H1 (cell line): ENCODE measurements around the gene SMARCC1. TPM values are rescaled to one million over a fixed set of nuclear protein-coding genes. Genes with fewer than 3 reads are reported as not detected.

Experiments
- CTCF ChIA-PET: fragments of 300-600 bp; sonication (Branson Sonifier 250); formaldehyde crosslinking; loops from one replicate; lab custom pipeline; 2021; ENCODE audit not compliant: partially characterized antibody; lab: Charles Lee
- POLR2A ChIA-PET: fragments of 300-600 bp; sonication (Branson Sonifier 250); formaldehyde crosslinking; loops from one replicate; lab custom pipeline; 2021; ENCODE audit warnings: inconsistent platforms; ENCODE audit not compliant: partially characterized antibody; lab: Charles Lee
- DNase-seq, 2 experiments: peaks; one replicate each; pipeline versions ENCODE4 v3.0.0 to v3.0.0-alpha.2; 2010 to 2022; ENCODE audit warnings: low spot score in 2 of 2, low read depth in 1 of 2, mixed read lengths in 1 of 2
- FAIRE-seq: peaks from 2 replicates; lab custom pipeline; 2011; peaks lifted over from hg19 to GRCh38; lab: Jason Lieb, UNC
- H2AFZ ChIP-seq: 2 replicates; pipeline ENCODE4 v1.8.1; 2012; ENCODE audit warnings: low read length, inconsistent platforms
- H2AK5ac ChIP-seq: 2 replicates; pipeline ENCODE4 v1.6.1; 2013; ENCODE audit warnings: low read depth, low read length
- H2BK120ac ChIP-seq: replicated peaks from 2 replicates; pipeline ENCODE3; 2013; ENCODE audit warnings: low read depth, low read length, inconsistent platforms
- H2BK12ac ChIP-seq: 2 replicates; pipeline ENCODE4 v1.6.1; 2013; ENCODE audit warnings: low read depth, low read length
- H2BK15ac ChIP-seq: 2 replicates; pipeline ENCODE4 v1.6.1; 2013; ENCODE audit warnings: low read length
- H2BK20ac ChIP-seq: 2 replicates; pipeline ENCODE4 v1.6.1; 2013; ENCODE audit warnings: low read length
- H2BK5ac ChIP-seq: 2 replicates; pipeline ENCODE4 v1.6.1; 2013; ENCODE audit warnings: low read depth, low read length
- H3K14ac ChIP-seq: 2 replicates; pipeline ENCODE4 v1.6.1; 2013; ENCODE audit warnings: inconsistent platforms; ENCODE audit not compliant: insufficient read length
- H3K18ac ChIP-seq: 2 replicates; pipeline ENCODE4 v1.6.1; 2013; ENCODE audit warnings: low read length; ENCODE audit errors: extremely low read depth
- H3K23ac ChIP-seq: 2 replicates; pipeline ENCODE4 v1.6.1; 2013; ENCODE audit warnings: inconsistent platforms; ENCODE audit not compliant: insufficient read length
- H3K23me2 ChIP-seq: 2 replicates; pipeline ENCODE4 v1.6.1; 2013; ENCODE audit warnings: low read depth, low read length
- H3K27ac ChIP-seq: 2 replicates; pipeline ENCODE4 v1.6.1; 2011; ENCODE audit warnings: low read depth, low read length, inconsistent platforms
- H3K27me3 ChIP-seq, 4 experiments: replicated peaks in 1 of 4; 1 replicate in 1 of 4; 2 replicates in 3 of 4; pipeline versions ENCODE4 v1.6.1 to v1.8.1; 2011 to 2013; ENCODE audit warnings: low read length in 3 of 4, mild to moderate bottlenecking in 3 of 4, inconsistent platforms in 2 of 4, mixed read lengths in 2 of 4, moderate library complexity in 1 of 4; ENCODE audit not compliant: control insufficient read depth in 3 of 4, insufficient read depth in 3 of 4; ENCODE audit errors: extremely low read depth in 1 of 4
- H3K36me3 ChIP-seq, 4 experiments: 2 replicates each; pipeline versions ENCODE4 v1.6.1 to v1.8.1; 2011 to 2013; ENCODE audit warnings: mild to moderate bottlenecking in 4 of 4, low read length in 3 of 4, moderate library complexity in 2 of 4, control low read depth in 1 of 4, inconsistent platforms in 1 of 4; ENCODE audit not compliant: insufficient read depth in 4 of 4, control insufficient read depth in 2 of 4
- H3K4ac ChIP-seq: replicated peaks from 2 replicates; pipeline ENCODE3; 2013; ENCODE audit warnings: low read length, low read depth, mixed read lengths, inconsistent platforms; ENCODE audit not compliant: insufficient read length
- H3K4me1 ChIP-seq, 4 experiments: replicated peaks in 1 of 4; 1 replicate in 1 of 4; 2 replicates in 3 of 4; pipeline versions ENCODE4 v1.6.1 to v1.8.1; 2011 to 2013; ENCODE audit warnings: low read length in 3 of 4, inconsistent platforms in 2 of 4, mixed read lengths in 1 of 4; ENCODE audit not compliant: insufficient read depth in 4 of 4, control insufficient read depth in 3 of 4
- H3K4me2 ChIP-seq, 2 experiments: 2 replicates each; pipeline versions ENCODE4 v1.6.1 to v1.8.1; 2011 to 2013; ENCODE audit warnings: low read depth in 2 of 2, low read length in 2 of 2, control low read depth in 1 of 2, inconsistent platforms in 1 of 2, mild to moderate bottlenecking in 1 of 2; ENCODE audit not compliant: insufficient read depth in 1 of 2
- H3K4me3 ChIP-seq, 4 experiments: fragments of 200-600, 300-600 bp in 1 of 4; sonication (generic), shearing (Covaris generic), sonication (Bioruptor Twin) in 1 of 4; 2 replicates each; pipeline versions ENCODE4 v1.5.1 to v1.8.1; 2011 to 2016; ENCODE audit warnings: low read length in 4 of 4, low read depth in 3 of 4, control low read depth in 2 of 4, inconsistent platforms in 2 of 4, mild to moderate bottlenecking in 2 of 4, mixed read lengths in 1 of 4, moderate library complexity in 1 of 4; ENCODE audit not compliant: insufficient read depth in 2 of 4; ENCODE audit errors: extremely low read depth in 1 of 4
- H3K56ac ChIP-seq: replicated peaks from 2 replicates; pipeline ENCODE3; 2013; ENCODE audit warnings: low read depth, mild to moderate bottlenecking, mixed read lengths, low read length, inconsistent platforms; ENCODE audit not compliant: insufficient read length
- H3K79me1 ChIP-seq: 2 replicates; pipeline ENCODE4 v1.6.1; 2013; ENCODE audit warnings: low read depth, low read length, control low read depth
- H3K79me2 ChIP-seq, 2 experiments: 2 replicates each; pipeline versions ENCODE4 v1.6.1 to v1.8.1; 2012 to 2013; ENCODE audit warnings: low read length in 2 of 2, mild to moderate bottlenecking in 2 of 2, inconsistent platforms in 1 of 2; ENCODE audit not compliant: insufficient read depth in 2 of 2, control insufficient read depth in 1 of 2
- H3K9ac ChIP-seq, 4 experiments: replicated peaks in 1 of 4; 1 replicate in 1 of 4; 2 replicates in 3 of 4; pipeline versions ENCODE4 v1.6.1 to v1.8.1; 2011 to 2013; ENCODE audit warnings: low read depth in 3 of 4, low read length in 3 of 4, control low read depth in 2 of 4, mild to moderate bottlenecking in 2 of 4, moderate library complexity in 2 of 4, inconsistent platforms in 1 of 4; ENCODE audit errors: extremely low read depth in 1 of 4
- H3K9me3 ChIP-seq, 2 experiments: 2 replicates each; pipeline versions ENCODE4 v1.6.1 to v1.8.1; 2012 to 2013; ENCODE audit warnings: mild to moderate bottlenecking in 2 of 2, moderate library complexity in 2 of 2, control low read depth in 1 of 2, inconsistent platforms in 1 of 2, low read depth in 1 of 2, low read length in 1 of 2, mixed read lengths in 1 of 2; ENCODE audit not compliant: insufficient read depth in 2 of 2
- H4K20me1 ChIP-seq, 2 experiments: replicated peaks in 1 of 2; 2 replicates each; pipeline versions ENCODE3 to v1.8.1; 2011 to 2013; ENCODE audit warnings: inconsistent platforms in 2 of 2, low read length in 2 of 2, mild to moderate bottlenecking in 1 of 2; ENCODE audit not compliant: insufficient read depth in 2 of 2, control insufficient read depth in 1 of 2
- H4K5ac ChIP-seq: 2 replicates; pipeline ENCODE4 v1.6.1; 2013; ENCODE audit warnings: low read length, low read depth, mixed read lengths, inconsistent platforms; ENCODE audit not compliant: insufficient read length
- H4K8ac ChIP-seq: 2 replicates; pipeline ENCODE4 v1.8.0; 2013; ENCODE audit warnings: mild to moderate bottlenecking, moderate library complexity, low read length, inconsistent platforms; ENCODE audit not compliant: insufficient read depth; ENCODE audit errors: extremely low read depth
- H4K91ac ChIP-seq: replicated peaks from 2 replicates; pipeline ENCODE3; 2013; ENCODE audit warnings: low read length, mixed read lengths, inconsistent platforms; ENCODE audit not compliant: insufficient read length
- JUN ChIP-seq: IDR thresholded peaks from 2 replicates; pipeline ENCODE4 v1.6.1; 2011; ENCODE audit warnings: low read depth, mild to moderate bottlenecking, improper control_type of control experiment, low read length
- WGBS, 2 experiments: shearing (Covaris generic) in 1 of 2; methylation state at CpG; one replicate each; pipeline versions ENCODE4 v1.1.6 to v1.1.7; 2013 to 2015; ENCODE audit warnings: low lambda C conversion rate in 2 of 2, mixed read lengths in 2 of 2, inconsistent platforms in 1 of 2, low coverage in 1 of 2, missing lambda C conversion rate in 1 of 2; ENCODE audit not compliant: insufficient replicate concordance in 2 of 2, insufficient coverage in 1 of 2, insufficient read length in 1 of 2; ENCODE audit errors: extremely low coverage in 1 of 2, missing lambda C conversion rate in 1 of 2; 5-methylcytosine and 5-hydroxymethylcytosine counted together
- polyA plus RNA-seq, 7 experiments: library from polyadenylated mRNA; depleted of rRNA in 3 of 7; stranded (reverse) in 5 of 7; unstranded in 2 of 7; fragments of >200 nt in 5 of 7; fragments of 200-250 nt in 2 of 7; gene quantifications; 1 replicate in 5 of 7; 2 replicates in 1 of 7; 4 replicates in 1 of 7; pipeline versions ENCODE4 v1.2.1 to v1.2.3, GENCODE V29; 2011 to 2013; ENCODE audit warnings: missing spikeins in 2 of 7, mixed read lengths in 2 of 7
- total RNA-seq: library from RNA; stranded (reverse); fragmentation: NEBNext Ultra II Directional; extraction: Animal tissue kit (Norgen Biotek cat#: 25700); gene quantifications from 2 replicates; pipeline ENCODE4 v1.2.1, GENCODE V29; 2021

Gene SMARCC1
- total and polyA plus RNA-seq, 2 of the 8 experiments (the other 6 are each of a cell fraction or from before 2014, with no cell fraction given) = 64.1 to 335 TPM

GRCh38 chr3:47782446-47783308, 984 bp upstream of the SMARCC1 start:
- no peak overlapping the region for H2AK5ac ChIP-seq
- 0 out of 2 replicates have a peak overlapping the region, but pooled peaks have one; percentile 17 for H2AFZ ChIP-seq
- ChIA-PET POLR2A (interaction anchor here (0.6 to 1.3 kb wide), 3 partner anchors 10 to 32 kb away, joined by 3 to 4 read pairs (median 3); no protein-coding TSS in a partner anchor), CTCF (no interaction called here)
- no peak for DNase-seq
- H3K4me2 ChIP-seq = peak overlapping the region; percentile 80 to 97
- H3K79me1 ChIP-seq = no peaks in the 10 kb centered on the region
- H3K9ac ChIP-seq = peak overlapping the region; percentile 71 to 98 (median 92)
- H2BK5ac ChIP-seq = peak overlapping the region; percentile 93
- no peak for TF ChIP-seq JUN
- peak overlapping the region; percentile 32 for H3K4ac ChIP-seq
- no peak for FAIRE-seq
- peaks cover 33 to 39% of the 10 kb centered on the region in 2 experiments for H3K79me2 ChIP-seq
- peak overlapping the region; percentile 93 for H4K8ac ChIP-seq
- peaks cover 0 to 6% (median 0%) of the 10 kb centered on the region in 4 experiments; a peak in 1 of 8 replicates for H3K36me3 ChIP-seq
- H2BK20ac ChIP-seq = no peak overlapping the region
- H3K9me3 ChIP-seq = no peaks in the 10 kb centered on the region
- peaks cover 9% of the 10 kb centered on the region for H3K23me2 ChIP-seq
- no peak overlapping the region for H2BK12ac ChIP-seq
- H3K4me3 ChIP-seq = peak overlapping the region; percentile 97 to 100 (median 100)
- peaks cover 0 to 5% (median 3%) of the 10 kb centered on the region in 4 experiments; a peak in 5 of 7 replicates for H3K4me1 ChIP-seq
- H3K27ac ChIP-seq = peak overlapping the region; percentile 76
- H3K23ac ChIP-seq = no peak overlapping the region
- H4K20me1 ChIP-seq = peaks cover 4 to 6% of the 10 kb centered on the region in 2 experiments
- no peak overlapping the region for H4K91ac ChIP-seq
- H3K56ac ChIP-seq = no peak overlapping the region
- peak overlapping the region; percentile 97 for H4K5ac ChIP-seq
- no peak overlapping the region for H3K18ac ChIP-seq
- no peak overlapping the region for H3K14ac ChIP-seq
- no peaks in the 10 kb centered on the region for H3K27me3 ChIP-seq
- no peak overlapping the region for H2BK120ac ChIP-seq
- 73% methylated on average over 23 of the region's 23 CpGs; no CpG with 5 or more reads in 1 of the 2 experiments for WGBS, 2 experiments
- H2BK15ac ChIP-seq = 0 out of 2 replicates have a peak overlapping the region, but pooled peaks have one; percentile 40
